ENCODE measurements around the gene NDUFB7.

The NDUFB7 gene

DNA sequence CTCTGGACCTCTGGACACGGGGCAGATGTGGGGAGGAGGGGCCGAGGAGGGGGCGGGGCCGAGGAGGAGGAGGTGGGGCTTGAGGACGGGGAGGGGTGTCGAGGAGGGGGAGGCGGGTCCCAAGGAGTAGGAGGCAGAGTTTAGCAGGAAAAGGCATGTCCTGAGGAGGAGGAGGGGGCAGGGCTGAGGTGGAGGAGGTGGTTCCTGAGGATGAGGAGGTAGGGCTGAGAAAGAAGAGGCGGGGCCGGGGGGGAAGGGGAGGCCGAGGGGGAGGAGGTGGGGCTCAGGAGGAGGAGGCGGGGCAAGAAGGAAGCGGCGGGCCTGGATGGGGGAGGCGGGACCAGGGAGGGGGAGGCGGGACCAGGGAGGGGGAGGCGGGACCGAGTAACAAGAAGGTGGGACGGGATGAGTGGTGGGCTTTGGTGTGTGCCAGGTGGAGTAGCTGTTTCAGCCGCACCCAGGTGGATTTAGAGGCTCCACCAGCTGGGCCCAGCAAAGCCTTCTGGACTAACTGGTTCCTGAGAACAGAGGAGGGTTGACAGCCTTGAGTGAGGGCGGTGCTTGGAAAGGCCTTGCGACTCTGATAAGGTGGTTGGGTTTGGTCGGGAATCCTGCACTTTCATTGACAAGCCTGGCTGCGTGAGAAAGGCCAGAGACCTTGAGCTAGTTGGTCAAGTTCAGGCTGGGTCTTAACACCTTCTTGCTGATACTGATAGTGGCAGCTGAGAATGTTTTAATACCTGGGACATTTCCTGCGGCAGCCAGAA, 34.8 kb downstream of the NDUFB7 start:
- ChIA-PET POLR2A (interaction anchor here (0.5 to 0.6 kb wide), 2 partner anchors 27 to 47 kb away, joined by 4 to 7 read pairs; no protein-coding TSS in a partner anchor), CTCF (no interaction called here)
- Histone ChIP-seq H3K27ac (ENCODE audit: extremely low read depth, low read depth, low read length) (no peak overlapping the region), H3K4me3 (ENCODE audit: low read depth, low read length) (no peak overlapping the region), H3K9me3 (ENCODE audit: control insufficient read depth, insufficient read depth, low read depth, low read length) (no peaks in the 10 kb centered on the region), H3K36me3 (ENCODE audit: control insufficient read depth in 2 of 2, insufficient read depth in 1 of 2, low read length in 2 of 2) (peaks cover 3 to 9% of the 10 kb centered on the region in 2 experiments; a peak in 2 of 3 replicates), H3K4me1 (ENCODE audit: control insufficient read depth, insufficient read depth, low read length) (no peaks in the 10 kb centered on the region)
- TF ChIP-seq ZNF221 (tag by site-specific recombination; IDR thresholded peaks at IDR 0.05; ENCODE audit: borderline replicate concordance) (no peak), ZNF280C (tag by site-specific recombination; IDR thresholded peaks at IDR 0.05) (no peak), ZNF776 (tag by site-specific recombination; IDR thresholded peaks at IDR 0.05; ENCODE audit: borderline replicate concordance) (no peak), ZNF223 (tag by site-specific recombination; IDR thresholded peaks at IDR 0.05) (no peak), WT1 (tag by site-specific recombination; IDR thresholded peaks at IDR 0.05) (no peak), ZNF394 (tag by site-specific recombination; IDR thresholded peaks at IDR 0.05; ENCODE audit: borderline replicate concordance) (peak; percentile 44; the same call in 1 of the 2 replicates), ZNF529 (tag by site-specific recombination; IDR thresholded peaks at IDR 0.05; ENCODE audit: insufficient replicate concordance) (no peak), ZNF37A (tag by site-specific recombination; IDR thresholded peaks at IDR 0.05) (no peak), ZNF155 (tag by site-specific recombination; IDR thresholded peaks at IDR 0.05) (no peak), ZNF274 (IDR thresholded peaks at IDR 0.05; ENCODE audit: low read length) (no peak), ZNF274 (tag by site-specific recombination; IDR thresholded peaks at IDR 0.05; ENCODE audit: borderline replicate concordance) (no peak), ZBTB10 (tag by site-specific recombination; IDR thresholded peaks at IDR 0.05) (no peak), KLF16 (tag by site-specific recombination; IDR thresholded peaks at IDR 0.05) (no peak), ZNF48 (tag by site-specific recombination; IDR thresholded peaks at IDR 0.05) (no peak), GFI1B (tag by site-specific recombination; IDR thresholded peaks at IDR 0.05) (no peak), ZNF362 (tag by site-specific recombination; IDR thresholded peaks at IDR 0.05) (no peak), ZNF10 (tag by site-specific recombination; IDR thresholded peaks at IDR 0.05) (peak; percentile 47; the same call in 1 of the 2 replicates), OSR2 (tag by site-specific recombination; IDR thresholded peaks at IDR 0.05) (no peak), ZNF488 (tag by site-specific recombination; IDR thresholded peaks at IDR 0.05) (no peak), ZBTB26 (tag by site-specific recombination; optimal IDR thresholded peaks at IDR 0.05) (no peak), BCL11A (tag by site-specific recombination; IDR thresholded peaks at IDR 0.05; ENCODE audit: low read depth) (no peak), ZFP37 (tag by site-specific recombination; IDR thresholded peaks at IDR 0.05) (no peak), IKZF3 (tag by site-specific recombination; IDR thresholded peaks at IDR 0.05) (0 out of 2 replicates have a peak, but pooled peaks have one; percentile 42), ZNF473 (tag by site-specific recombination; IDR thresholded peaks at IDR 0.05) (no peak), ZNF341 (tag by site-specific recombination; IDR thresholded peaks at IDR 0.05; ENCODE audit: low read depth) (peak; percentile 65), ZNF311 (tag by site-specific recombination; IDR thresholded peaks at IDR 0.05; ENCODE audit: borderline replicate concordance) (no peak)
- TF ChIP-seq, protein P1, sequence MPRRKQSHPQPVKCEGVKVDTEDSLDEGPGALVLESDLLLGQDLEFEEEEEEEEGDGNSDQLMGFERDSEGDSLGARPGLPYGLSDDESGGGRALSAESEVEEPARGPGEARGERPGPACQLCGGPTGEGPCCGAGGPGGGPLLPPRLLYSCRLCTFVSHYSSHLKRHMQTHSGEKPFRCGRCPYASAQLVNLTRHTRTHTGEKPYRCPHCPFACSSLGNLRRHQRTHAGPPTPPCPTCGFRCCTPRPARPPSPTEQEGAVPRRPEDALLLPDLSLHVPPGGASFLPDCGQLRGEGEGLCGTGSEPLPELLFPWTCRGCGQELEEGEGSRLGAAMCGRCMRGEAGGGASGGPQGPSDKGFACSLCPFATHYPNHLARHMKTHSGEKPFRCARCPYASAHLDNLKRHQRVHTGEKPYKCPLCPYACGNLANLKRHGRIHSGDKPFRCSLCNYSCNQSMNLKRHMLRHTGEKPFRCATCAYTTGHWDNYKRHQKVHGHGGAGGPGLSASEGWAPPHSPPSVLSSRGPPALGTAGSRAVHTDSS (tag by site-specific recombination; IDR thresholded peaks at IDR 0.05), result no peak

Measured in HEK293 (cell line).